Hepatocyte (in vitro differentiated cells): ENCODE measurements around the gene OGFR. TPM values are rescaled to one million over a fixed set of nuclear protein-coding genes. Genes with fewer than 3 reads are reported as not detected.

Experiments
- DNase-seq: peaks from one replicate; pipeline ENCODE4 v3.0.0-alpha.2; 2016; ENCODE audit warnings: low spot score
- H2AFZ ChIP-seq: fragments of 200-600 bp; sonication (generic); 2 replicates; pipeline ENCODE4 v1.6.0; 2016; ENCODE audit warnings: antibody characterized with exemption, mild to moderate bottlenecking
- H3K27ac ChIP-seq: fragments of 200-600 bp; sonication (generic); 2 replicates; pipeline ENCODE4 v1.5.1; 2016; ENCODE audit warnings: mild to moderate bottlenecking
- H3K27me3 ChIP-seq: fragments of 200-600 bp; sonication (generic); 2 replicates; pipeline ENCODE4 v1.6.1; 2016
- H3K36me3 ChIP-seq: fragments of 200-600 bp; sonication (generic); replicated peaks from 2 replicates; pipeline ENCODE4 v1.5.1; 2016; ENCODE audit warnings: low read depth; ENCODE audit not compliant: insufficient read depth
- H3K4me1 ChIP-seq: fragments of 200-600 bp; sonication (generic); 2 replicates; pipeline ENCODE4 v1.5.1; 2016; ENCODE audit warnings: mild to moderate bottlenecking, moderate library complexity; ENCODE audit not compliant: insufficient read depth
- H3K4me2 ChIP-seq: fragments of 200-600 bp; sonication (generic); 2 replicates; pipeline ENCODE4 v1.6.0; 2016
- H3K4me3 ChIP-seq: fragments of 200-600 bp; sonication (generic); 2 replicates; pipeline ENCODE4 v1.5.1; 2016; ENCODE audit warnings: mild to moderate bottlenecking
- H3K79me2 ChIP-seq: fragments of 200-600 bp; sonication (generic); 2 replicates; pipeline ENCODE4 v1.6.0; 2017; ENCODE audit warnings: mild to moderate bottlenecking
- H3K9me2 ChIP-seq: fragments of 200-600 bp; sonication (generic); replicated peaks from 2 replicates; pipeline ENCODE4 v1.6.0; 2017; ENCODE audit warnings: mild to moderate bottlenecking; ENCODE audit not compliant: insufficient read depth
- H3K9me3 ChIP-seq: fragments of 200-600 bp; sonication (generic); 2 replicates; pipeline ENCODE4 v1.5.1; 2016; ENCODE audit warnings: low read depth, mild to moderate bottlenecking
- H4K20me1 ChIP-seq: fragments of 200-600 bp; sonication (generic); 2 replicates; pipeline ENCODE4 v1.6.0; 2016; ENCODE audit warnings: mild to moderate bottlenecking; ENCODE audit not compliant: insufficient read depth, poor library complexity, severe bottlenecking
- CTCF ChIP-seq: fragments of 200-600 bp; sonication (generic); IDR thresholded peaks from 2 replicates; pipeline ENCODE4 v1.5.1; 2016; ENCODE audit warnings: antibody characterized with exemption, mild to moderate bottlenecking; ENCODE audit not compliant: poor library complexity
- EZH2 ChIP-seq: fragments of 200-600 bp; sonication (generic); IDR thresholded peaks from 2 replicates; pipeline ENCODE4 v1.6.1; 2016; ENCODE audit warnings: antibody characterized with exemption, mild to moderate bottlenecking, borderline replicate concordance
- EZH2phosphoT487 ChIP-seq: fragments of 200-600 bp; sonication (generic); IDR thresholded peaks from one replicate; pipeline ENCODE4 v1.6.1; 2018; ENCODE audit warnings: antibody characterized with exemption, mild to moderate bottlenecking, low read depth, moderate library complexity; ENCODE audit not compliant: unreplicated experiment, severe bottlenecking
- WGBS: methylation state at CpG from one replicate; pipeline ENCODE4 v1.1.6; 2016; ENCODE audit warnings: low lambda C conversion rate; ENCODE audit errors: missing lambda C conversion rate; 5-methylcytosine and 5-hydroxymethylcytosine counted together
- polyA plus RNA-seq: library from polyadenylated mRNA; unstranded; fragments of >200 nt; fragmentation: Nextera tagmentation; extraction: Ambion mirVana; gene quantifications from 2 replicates; pipeline ENCODE4 v1.2.1, GENCODE V29; 2016
- total RNA-seq: library from RNA; depleted of rRNA; stranded (reverse); fragments of >200 nt; gene quantifications from 2 replicates; pipeline ENCODE4 v1.2.3, GENCODE V29; 2014

Gene OGFR
- total RNA-seq (43.8 and 47.6 TPM in 2 replicates), polyA plus RNA-seq (76.2 and 80.8 TPM in 2 replicates)

GRCh38 chr20:62804627-62805154, at the start of gene OGFR:
TSS of gene OGFR (plus strand) at chr20:62804835. CDS start at chr20:62804860, 25 bp downstream.
- Histone ChIP-seq H4K20me1 (peaks cover 36% of the 10 kb centered on the region), H3K4me3 (peak within 1 kb of the TSS; percentile 97), H3K36me3 (no peaks in the 10 kb centered on the region), H3K4me1 (peaks cover 12% of the 10 kb centered on the region), H3K27ac (peak within 1 kb of the TSS; percentile 84), H3K4me2 (peak within 1 kb of the TSS; percentile 99), H2AFZ (peak within 1 kb of the TSS; percentile 80), H3K27me3 (no peaks in the 10 kb centered on the region), H3K9me3 (no peaks in the 10 kb centered on the region), H3K79me2 (peaks cover 29% of the 10 kb centered on the region), H3K9me2 (no peaks in the 10 kb centered on the region)
- under 1% methylated on average over 32 of the region's 77 CpGs for WGBS
- no peak for TF ChIP-seq EZH2phosphoT487
- no peak for TF ChIP-seq EZH2
- no peak for TF ChIP-seq CTCF
- peak; percentile 79 for DNase-seq

GRCh38 chr20:62754991-62755356, 49.7 kb upstream of the OGFR start:
- Histone ChIP-seq H3K27me3 (no peaks in the 10 kb centered on the region), H2AFZ (no peak overlapping the region), H3K79me2 (no peaks in the 10 kb centered on the region), H4K20me1 (no peaks in the 10 kb centered on the region), H3K4me3 (no peak overlapping the region), H3K4me2 (no peak overlapping the region), H3K4me1 (peaks cover 19% of the 10 kb centered on the region), H3K9me3 (no peaks in the 10 kb centered on the region), H3K27ac (no peak overlapping the region), H3K9me2 (no peaks in the 10 kb centered on the region), H3K36me3 (no peaks in the 10 kb centered on the region)
- WGBS, result no CpG with 5 or more reads among the region's 1 CpG
- TF ChIP-seq CTCF (no peak), EZH2 (no peak), EZH2phosphoT487 (no peak)
- no peak for DNase-seq

- no peak overlapping the region for H3K4me3 ChIP-seq
- no peaks in the 10 kb centered on the region for H4K20me1 ChIP-seq
- no peak overlapping the region for H3K4me2 ChIP-seq
- H3K4me1 ChIP-seq, result peaks cover 30% of the 10 kb centered on the region
- WGBS, result 68% methylated on average over 10 of the region's 10 CpGs
- no peak overlapping the region for H3K27ac ChIP-seq
- TF ChIP-seq EZH2, result no peak
- TF ChIP-seq EZH2phosphoT487, result no peak
- TF ChIP-seq CTCF, result no peak
- H2AFZ ChIP-seq, result no peak overlapping the region
- H3K79me2 ChIP-seq, result no peaks in the 10 kb centered on the region
- DNase-seq, result no peak
- H3K36me3 ChIP-seq, result no peaks in the 10 kb centered on the region
- H3K9me2 ChIP-seq, result no peaks in the 10 kb centered on the region
- H3K27me3 ChIP-seq, result no peaks in the 10 kb centered on the region
- no peaks in the 10 kb centered on the region for H3K9me3 ChIP-seq
Observed at GRCh38 chr20:62755817-62756724, 48.6 kb upstream of the OGFR start.
